Inflammatory macrophage (primary cell): Measurements from ENCODE around the gene SFI1.
"Not testable (repeated sequence)": the region's sequence is repeated elsewhere in the genome, so short reads cannot be mapped to it uniquely, and the experiment has no call there.

Experiments used
- DNase-seq, 2 donors: peaks; one replicate each; pipeline ENCODE4 v3.0.0-alpha.2; 2020 to 2022
- total RNA-seq, 18 experiments: gene quantifications; one replicate each; lab custom pipeline; 2026; ENCODE audit warnings: mixed read lengths in 6 of 18, inconsistent platforms in 2 of 18; lab: John Stamatoyannopoulos, UW

Gene SFI1, protein sequence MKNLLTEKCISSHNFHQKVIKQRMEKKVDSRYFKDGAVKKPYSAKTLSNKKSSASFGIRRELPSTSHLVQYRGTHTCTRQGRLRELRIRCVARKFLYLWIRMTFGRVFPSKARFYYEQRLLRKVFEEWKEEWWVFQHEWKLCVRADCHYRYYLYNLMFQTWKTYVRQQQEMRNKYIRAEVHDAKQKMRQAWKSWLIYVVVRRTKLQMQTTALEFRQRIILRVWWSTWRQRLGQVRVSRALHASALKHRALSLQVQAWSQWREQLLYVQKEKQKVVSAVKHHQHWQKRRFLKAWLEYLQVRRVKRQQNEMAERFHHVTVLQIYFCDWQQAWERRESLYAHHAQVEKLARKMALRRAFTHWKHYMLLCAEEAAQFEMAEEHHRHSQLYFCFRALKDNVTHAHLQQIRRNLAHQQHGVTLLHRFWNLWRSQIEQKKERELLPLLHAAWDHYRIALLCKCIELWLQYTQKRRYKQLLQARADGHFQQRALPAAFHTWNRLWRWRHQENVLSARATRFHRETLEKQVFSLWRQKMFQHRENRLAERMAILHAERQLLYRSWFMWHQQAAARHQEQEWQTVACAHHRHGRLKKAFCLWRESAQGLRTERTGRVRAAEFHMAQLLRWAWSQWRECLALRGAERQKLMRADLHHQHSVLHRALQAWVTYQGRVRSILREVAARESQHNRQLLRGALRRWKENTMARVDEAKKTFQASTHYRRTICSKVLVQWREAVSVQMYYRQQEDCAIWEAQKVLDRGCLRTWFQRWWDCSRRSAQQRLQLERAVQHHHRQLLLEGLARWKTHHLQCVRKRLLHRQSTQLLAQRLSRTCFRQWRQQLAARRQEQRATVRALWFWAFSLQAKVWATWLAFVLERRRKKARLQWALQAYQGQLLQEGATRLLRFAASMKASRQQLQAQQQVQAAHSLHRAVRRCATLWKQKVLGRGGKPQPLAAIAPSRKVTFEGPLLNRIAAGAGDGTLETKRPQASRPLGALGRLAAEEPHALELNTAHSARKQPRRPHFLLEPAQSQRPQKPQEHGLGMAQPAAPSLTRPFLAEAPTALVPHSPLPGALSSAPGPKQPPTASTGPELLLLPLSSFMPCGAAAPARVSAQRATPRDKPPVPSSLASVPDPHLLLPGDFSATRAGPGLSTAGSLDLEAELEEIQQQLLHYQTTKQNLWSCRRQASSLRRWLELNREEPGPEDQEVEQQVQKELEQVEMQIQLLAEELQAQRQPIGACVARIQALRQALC
- 9.5 to 31.5 (median 19.8) reads per million in 18 experiments for total RNA-seq

DNA sequence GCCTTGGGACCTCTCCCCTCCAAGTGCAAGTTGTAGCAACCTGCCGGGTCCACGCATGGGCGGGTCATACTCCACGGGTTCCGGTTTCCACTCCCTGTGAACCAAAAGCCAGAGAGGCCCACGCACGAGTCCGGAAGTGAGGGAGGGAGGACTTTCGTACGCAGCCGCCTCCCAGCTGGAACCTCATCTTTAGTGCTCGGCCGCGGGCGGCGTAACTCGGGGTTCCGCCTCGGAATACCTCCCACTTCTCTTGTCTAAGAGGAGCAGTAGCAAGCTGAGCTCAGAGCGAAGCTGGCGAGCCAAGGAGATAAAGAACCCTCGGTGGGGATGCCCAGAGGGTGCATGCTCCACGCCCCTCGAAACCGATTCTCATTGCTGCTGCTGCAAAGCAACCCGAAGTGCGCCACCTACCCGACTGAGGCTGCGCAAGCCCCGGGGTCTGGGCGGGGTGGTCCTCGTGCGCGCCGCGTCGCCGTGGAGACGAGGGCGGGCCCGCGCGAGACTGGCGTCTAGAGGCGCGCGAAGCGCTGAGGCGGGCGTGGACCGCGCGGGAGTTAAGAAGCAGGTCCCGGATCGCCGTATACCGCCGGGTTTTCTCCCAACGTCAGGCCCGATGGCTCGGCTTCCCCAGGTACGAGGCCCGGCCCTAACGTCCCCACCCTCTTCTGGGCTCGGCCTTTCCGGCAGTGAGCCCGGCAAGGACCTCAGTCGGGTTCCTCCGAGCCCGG, at the start of gene SFI1:
SFI1 (plus strand) TSS at position 530 of the 728 bp plus-strand sequence. CDS start 11,749 bp downstream, outside the sequence.
- DNase-seq = peak; percentile 90 to 95

DNA sequence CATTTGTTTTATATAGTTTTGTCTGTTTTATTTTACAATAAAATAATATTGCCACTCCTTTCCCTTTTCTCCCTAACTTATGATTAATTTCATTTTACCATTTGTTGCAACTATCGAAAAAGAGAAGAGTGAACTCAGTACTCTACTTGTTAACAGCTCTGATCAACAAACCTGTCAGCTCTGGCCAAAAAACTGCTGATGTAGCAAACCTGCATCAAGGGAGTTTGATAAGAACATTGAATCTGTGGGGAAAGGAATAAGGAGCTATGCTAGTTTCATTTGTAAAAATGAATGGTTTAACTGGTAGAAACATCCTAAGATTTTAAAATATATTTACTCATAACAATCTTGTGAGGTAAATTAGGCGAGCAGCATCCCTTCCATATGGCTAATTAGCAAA, 49.6 kb upstream of the SFI1 start:
- no peak for DNase-seq

DNA sequence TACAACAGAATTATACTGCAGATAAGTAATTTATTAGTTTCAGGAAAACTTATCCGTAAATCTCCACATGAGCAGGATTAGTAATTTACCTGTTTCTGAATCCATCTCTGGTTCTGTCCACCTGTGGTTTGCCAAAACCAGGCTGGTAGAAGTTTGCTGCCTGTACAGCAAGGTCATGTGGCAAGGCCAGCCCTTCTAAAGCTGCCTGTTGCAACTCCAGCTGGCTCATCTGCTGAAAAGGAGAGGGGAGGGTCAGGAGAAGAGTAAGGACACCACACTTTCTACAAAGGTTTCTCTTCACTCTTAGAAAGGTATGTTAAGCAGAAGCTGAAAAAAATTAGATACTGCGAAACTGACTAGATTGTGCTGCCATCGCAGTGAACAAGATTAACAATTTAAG, 49.0 kb upstream of the SFI1 start:
- DNase-seq = no peak

DNA sequence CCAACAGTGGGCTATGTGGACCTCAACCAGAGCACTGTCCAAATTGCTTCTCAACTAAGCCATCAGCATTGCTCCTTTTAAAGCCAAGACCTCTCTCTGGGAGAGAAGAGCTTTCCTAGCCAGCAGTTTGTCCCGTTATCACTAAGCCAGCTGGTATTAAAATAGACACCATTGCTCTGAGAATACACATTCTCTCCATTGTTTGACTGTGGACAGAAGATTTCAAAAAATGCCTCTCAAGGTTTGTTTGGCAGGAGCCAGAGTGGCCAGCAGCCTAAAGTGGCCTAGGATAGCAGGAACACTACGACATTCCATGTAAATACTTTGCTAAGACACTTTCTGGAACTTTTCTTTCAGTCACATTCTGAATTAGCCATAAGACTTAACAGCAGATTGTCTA, 48.0 kb upstream of the SFI1 start:
- DNase-seq = no peak

DNA sequence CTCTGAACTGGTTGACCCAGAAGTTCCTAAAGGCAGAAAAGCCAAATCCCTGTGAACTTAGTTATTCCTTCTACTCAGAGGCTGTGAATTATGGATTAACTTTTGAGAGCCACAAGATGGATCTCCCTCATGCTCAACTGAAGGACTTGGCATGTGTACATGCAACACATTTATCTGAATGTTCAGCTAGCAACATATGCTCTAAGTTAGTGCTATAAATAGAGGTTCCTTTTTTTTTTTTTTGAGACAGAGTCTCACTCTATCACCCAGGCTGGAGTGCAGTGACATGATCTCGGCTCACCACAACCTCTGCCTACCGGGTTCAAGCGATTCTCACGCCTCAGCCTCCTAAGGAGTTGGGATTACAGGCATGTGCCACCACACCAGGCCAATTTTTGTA, 46.8 kb upstream of the SFI1 start:
- DNase-seq = peak in 1 of 2 donors; percentile 7

DNA sequence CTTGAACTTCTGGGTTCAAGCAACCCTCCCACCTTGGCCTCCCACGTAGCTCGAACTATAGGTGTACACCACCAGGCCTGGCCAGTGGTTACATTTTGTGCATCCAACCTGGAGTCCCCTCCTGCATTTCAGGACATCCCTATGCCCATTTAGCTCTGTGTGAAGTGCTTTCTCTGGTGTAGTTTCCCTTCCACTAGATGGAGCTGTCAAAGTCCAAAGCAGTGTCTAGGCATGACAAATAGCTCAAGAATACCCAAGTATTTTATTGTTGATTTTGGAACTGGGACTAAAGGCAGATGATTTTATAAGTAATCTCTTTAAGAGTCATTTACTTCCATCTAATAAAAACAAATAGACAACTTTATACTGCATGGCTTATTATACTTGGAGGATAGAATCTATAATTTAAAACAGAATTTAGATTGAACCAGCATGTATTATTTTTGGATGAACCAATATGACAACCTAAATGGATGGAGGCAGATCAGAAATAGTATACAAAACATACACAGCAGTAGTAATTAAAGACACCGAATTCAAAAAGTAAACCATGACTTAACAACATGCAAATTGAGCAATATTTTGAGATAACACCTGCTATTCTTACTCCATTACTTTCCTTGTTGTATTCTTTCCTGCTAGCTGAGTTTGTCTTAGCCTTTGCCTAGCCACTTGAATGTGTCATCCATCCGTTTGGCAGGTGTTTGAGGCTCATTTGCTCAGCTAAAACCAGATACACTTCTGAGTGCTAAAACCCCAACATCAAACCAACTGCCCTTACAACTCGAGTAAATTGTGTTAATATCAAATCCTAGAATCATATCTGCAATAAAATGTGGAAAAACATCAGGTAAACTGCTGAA, 44.4 kb upstream of the SFI1 start:
- DNase-seq = peak; percentile 15 to 24

DNA sequence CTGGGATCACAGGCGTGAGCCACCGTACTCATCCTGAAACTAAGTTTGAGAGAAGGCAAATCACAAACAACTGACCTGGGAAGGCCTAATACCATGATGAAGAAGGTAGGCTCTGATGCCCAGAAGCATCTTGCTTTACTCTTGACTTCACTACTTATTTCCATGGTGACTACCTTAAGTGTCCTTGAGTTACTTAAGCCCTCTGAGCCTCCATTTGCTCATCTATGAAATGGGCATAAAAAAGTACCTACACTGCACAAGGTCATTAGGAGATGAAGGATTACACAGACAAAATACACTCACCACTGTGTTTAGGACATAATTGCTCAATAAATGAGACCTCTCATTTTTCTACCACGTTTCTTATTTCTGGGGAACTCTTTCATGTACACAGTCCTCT, 34.6 kb upstream of the SFI1 start:
- DNase-seq = no peak

DNA sequence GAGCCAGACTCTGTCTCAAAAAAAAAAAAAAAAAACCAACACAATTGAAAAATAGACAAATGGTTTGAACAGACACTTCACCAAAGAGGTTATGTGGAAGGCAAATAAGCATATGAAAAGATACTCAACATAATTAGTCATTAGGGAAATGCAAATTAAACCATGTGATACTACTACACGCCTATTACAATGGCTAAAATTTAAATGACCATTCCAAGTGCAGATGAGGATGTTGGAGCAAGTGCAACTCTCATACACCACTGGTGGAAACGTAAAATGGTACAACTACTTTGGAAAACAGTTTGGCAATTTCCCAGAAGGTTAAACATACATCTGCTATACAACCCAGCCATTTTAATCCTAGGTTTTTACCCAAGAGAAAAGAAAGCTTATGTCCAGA, 31.0 kb upstream of the SFI1 start:
- no peak for DNase-seq

DNA sequence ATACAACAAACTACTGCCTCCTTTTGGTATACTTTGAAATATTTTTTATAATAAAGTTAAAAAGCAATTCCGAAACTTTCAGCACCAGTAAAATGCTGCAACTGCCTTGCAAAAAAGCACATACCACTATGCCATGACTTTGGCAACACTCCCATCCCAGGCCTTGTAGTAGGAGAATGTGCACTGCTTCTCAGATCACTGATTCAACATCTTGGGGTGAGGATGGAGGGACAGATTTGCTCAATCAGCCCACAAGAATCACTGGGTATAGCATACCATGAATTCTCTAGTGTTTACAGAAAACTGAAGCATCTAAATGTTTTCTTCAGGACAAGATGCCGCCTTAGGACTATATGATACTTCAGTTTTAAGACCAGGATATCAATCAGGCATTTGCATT, 21.6 kb upstream of the SFI1 start:
- DNase-seq = no peak

DNA sequence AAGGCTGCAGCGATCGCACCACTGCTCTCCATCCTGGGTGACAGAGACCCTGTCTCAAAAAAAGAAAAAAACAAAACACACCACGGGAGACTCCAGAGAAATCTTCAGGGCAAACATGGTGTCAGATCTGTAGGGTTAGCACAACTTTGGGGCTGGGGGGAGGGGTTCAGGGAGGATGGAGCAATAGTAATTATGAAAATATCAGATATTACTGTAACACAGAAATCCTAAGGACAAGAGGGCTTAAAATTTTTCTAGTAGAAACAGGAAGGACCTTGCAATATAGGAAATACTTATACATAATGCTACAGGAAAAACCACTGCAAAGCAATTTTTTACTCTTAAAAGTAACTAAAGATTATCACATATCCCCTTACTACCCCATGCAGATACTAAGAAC, 20.5 kb upstream of the SFI1 start:
- DNase-seq = no peak

DNA sequence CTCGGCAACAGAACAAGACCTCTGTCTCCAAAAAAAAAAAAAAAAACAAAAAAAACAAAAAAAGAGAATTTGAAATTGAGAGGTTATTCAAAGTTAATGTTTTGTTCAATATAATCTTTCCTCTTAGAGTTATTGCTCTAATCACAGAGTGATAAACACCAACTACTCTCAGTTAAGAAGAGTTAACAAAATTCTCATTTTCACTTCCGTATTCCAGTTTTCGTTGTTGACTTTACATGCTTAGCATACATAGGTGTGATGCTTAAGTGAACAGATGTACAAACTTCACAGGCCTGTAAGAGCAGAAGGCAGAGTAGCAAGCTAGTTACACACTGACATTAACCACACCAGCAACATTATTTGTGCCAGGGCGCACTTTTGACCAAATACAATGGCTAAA, 19.0 kb upstream of the SFI1 start:
- DNase-seq = no peak

DNA sequence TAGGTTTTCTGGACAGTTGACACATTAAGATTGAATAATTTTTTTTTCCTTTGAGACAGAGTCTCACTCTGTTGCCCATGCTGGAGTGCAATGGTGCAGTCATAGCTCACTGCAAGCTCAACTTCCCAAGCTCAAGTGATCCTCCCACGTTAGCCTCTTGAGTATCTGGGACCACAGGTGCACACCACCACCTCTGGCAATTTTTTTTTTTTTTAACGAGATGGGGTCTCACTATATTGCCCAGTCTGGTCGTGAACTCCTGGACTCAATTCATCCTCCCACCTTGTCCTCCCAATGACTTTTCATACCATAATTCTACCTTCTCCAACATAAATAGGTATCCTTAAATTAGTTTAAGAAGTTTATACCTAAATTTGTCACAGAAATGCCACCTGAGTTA, 15.2 kb upstream of the SFI1 start:
- no peak for DNase-seq

DNA sequence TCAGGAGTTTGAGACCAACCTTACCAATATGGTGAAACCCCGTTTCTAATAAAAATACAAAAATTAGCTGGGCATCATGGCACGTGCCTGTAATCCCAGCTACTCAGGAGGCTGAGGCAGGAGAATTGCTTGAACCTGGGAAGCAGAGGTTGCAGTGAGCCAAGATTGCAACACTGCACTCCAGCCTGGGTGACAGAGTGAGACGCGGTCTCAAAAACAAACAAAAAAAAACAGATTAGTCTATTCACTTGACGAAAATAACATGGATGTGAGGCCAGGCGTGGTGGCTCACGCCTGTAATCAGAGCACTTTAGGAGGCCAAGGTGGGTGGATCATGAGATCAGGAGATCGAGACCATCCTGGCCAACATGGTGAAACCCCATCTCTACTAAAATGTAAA, 13.9 kb upstream of the SFI1 start:
- not testable (repeated sequence) for DNase-seq

DNA sequence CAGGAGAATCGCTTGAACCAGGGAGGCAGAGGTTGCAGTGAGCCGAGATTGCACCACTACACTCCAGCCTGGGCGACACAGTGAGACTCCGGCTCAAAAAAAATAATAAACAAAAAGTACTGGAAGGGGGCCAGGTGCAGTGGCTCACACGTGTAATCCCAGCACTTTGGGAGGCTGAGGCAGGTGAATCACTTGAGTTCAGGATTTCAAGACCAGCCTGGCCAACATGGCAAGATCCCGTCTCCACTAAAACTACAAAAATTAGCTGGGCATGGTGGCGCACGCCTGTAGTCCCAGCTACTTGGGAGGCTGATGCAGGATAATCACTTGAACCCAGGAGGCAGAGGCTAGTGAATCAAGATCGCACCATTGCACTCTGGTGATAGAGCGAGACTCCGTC, 10.0 kb upstream of the SFI1 start:
- not testable (repeated sequence) for DNase-seq

DNA sequence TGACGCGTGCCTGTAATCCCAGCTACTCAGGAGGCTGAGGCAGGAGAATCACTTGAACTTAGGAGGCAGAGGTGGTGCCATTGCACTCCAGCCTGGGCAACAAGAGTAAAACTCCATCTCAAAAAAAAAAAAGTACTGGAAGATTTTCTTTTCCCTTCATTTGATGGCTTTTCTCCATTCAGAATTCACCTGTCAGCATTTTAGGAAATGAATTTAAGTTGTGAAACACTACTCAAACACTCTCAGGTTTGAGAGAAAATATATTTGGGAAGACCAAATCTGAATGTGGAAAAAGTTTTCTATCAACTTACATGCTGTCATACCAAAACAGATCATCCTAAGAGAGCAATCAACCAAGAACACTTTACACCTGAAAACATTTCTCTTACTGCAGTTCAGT, 9.4 kb upstream of the SFI1 start:
- no peak for DNase-seq

DNA sequence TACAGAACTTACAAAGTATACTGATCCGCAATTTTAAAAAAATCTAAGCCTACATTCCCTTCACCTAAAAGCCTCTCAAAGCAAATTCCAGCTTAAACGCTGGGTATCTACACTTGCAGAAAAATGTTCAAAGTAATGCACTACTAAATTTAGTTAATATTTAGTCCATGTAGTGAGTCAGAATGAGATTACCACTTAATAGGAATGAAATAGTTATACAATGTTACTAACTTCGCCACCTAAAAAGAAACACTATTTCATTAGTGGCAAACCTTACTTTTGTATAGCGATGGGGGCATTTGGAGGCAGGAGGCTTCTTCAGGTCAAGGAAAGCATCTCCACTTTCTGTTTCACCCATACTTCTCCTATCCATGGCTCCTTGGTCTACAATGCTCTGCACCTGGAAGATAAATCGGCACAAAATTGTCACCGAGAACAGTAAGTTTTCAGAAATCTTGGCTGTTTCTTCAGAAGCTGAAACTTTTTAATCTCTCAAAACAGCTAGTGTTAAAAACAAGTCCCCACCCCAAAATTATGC, 7.9 kb upstream of the SFI1 start:
- DNase-seq = no peak

DNA sequence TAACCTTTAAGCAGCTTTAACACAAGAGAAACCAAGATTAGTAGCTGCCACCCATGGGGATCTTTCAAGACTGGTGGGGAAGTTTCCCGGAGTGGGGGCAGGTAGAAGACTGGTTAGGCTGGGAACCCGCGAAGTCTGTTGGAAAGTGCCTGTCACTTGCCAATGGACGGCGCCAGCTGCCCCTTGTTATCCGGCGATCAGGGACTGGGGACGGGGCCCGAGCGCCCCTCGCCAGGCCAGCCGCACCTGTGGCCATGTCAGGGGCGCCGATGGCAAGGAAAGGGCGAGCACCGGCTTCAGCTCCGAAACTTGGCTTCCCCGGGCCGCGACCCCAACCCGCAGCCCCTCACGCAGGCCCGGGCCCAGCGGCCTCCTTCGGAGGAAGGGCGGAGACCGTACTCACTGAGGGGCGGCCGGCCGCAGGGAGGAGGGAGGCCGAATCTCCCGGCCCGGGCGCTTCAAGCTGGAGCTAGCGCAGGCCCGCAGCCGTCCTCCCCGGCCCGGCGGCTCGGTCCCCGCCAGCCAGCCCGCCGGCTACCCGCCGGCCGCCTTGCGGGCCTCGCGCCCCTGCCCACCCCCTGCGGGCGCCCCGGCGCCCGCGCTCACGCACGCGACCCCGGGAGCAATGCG, 7.2 kb upstream of the SFI1 start:
- DNase-seq = peak; percentile 16 to 28

DNA sequence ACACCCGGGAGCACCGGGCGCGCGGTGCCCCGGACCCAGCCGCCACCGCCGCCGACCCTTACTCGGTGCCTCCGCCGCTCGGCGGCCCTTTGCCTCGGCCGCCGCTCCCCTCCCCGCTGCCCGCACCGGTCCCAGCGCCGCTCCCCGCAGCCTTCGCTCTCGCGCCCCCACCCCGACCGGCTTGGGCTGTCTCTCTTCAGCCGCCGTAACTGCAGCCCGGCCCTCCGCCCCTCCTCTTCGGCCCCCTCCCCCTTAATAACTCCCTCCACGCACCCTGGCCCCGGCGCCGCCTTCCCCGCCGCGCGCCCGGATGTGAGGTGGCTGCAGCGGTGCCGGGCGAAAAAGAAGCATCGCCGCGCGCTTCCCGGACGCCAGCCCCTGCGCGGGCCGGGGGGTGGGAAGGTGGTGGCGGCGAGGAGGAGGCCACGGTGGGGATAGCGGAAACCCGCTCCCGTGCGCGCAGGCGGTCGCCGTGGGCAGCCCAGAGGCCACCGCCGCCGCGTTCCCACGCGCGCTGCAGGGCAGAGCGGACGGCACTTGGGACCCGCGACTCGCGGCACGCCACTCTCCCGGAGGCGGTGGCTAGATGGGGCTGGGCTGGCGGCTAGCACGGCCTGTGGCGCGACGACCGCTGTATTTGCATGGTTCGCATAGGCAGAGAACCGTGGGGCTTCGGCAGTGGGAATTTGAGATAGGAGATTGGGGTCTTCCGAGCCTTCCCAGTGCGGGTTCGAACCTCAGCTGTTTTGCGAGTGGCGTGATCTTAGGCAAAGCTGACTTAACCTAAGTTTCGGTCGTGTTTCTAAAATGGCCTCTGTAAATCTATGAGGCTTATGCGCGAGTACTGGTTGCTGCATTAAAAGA, 6.5 kb upstream of the SFI1 start, which contains the start of gene EIF4ENIF1:
EIF4ENIF1 (minus strand) TSS at position 211 of the 864 bp plus-strand sequence. CDS start 1,124 bp downstream, outside the sequence.
- DNase-seq = peak; percentile 73 to 88

DNA sequence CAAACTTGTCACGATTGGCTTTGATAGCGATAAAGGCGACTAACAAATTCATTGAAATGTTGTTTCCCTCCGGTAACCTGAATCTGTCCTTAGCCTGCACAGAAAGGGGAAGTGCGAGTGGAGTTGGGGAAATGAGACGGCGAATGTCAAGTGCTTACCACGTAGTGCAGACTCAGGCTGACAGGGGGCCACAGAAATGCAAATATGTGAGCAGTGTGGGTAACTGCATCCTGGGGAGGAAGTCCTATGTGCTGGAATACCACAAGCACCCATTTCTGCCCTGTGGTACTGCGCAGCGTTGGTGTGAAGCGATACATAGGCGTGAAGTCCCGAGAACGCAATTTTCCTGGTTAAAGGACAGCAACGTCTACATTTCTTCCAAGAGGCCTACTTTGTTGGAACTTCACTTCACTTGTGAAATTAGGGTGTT, 5.8 kb upstream of the SFI1 start:
- peak; percentile 95 to 97 for DNase-seq
